ENCODE results near the gene PHACTR3.

The PHACTR3 gene

GRCh38 chr20:59863058-59863457 lies 258.7 kb downstream of the PHACTR3 start:
- TF ChIP-seq EP300 (IDR thresholded peaks at IDR 0.05; ENCODE audit: borderline replicate concordance) (no peak), USF1 (IDR thresholded peaks at IDR 0.05) (no peak), FOXM1 (IDR thresholded peaks at IDR 0.05; ENCODE audit: borderline replicate concordance, low read depth) (no peak), RAD21 (IDR thresholded peaks at IDR 0.05; ENCODE audit: low read depth) (no peak), CREB1 (IDR thresholded peaks at IDR 0.05; ENCODE audit: low read depth) (no peak), TEAD4 (IDR thresholded peaks at IDR 0.05) (no peak), REST (IDR thresholded peaks at IDR 0.05; ENCODE audit: low read depth) (no peak), CEBPB (IDR thresholded peaks at IDR 0.05) (no peak)

- TF ChIP-seq TEAD4 (IDR thresholded peaks at IDR 0.05) (no peak), CREB1 (IDR thresholded peaks at IDR 0.05; ENCODE audit: low read depth) (no peak), TCF12 (IDR thresholded peaks at IDR 0.05; ENCODE audit: low read depth) (no peak), NFIC (IDR thresholded peaks at IDR 0.05) (no peak), TAF1 (IDR thresholded peaks at IDR 0.05; ENCODE audit: low read depth) (no peak)
These were observed 260.4 kb downstream of the PHACTR3 start for GRCh38 chr20:59864726-59865125.

- TF ChIP-seq MAX (IDR thresholded peaks at IDR 0.05) (no peak), CREB1 (IDR thresholded peaks at IDR 0.05; ENCODE audit: low read depth) (no peak), TAF1 (IDR thresholded peaks at IDR 0.05; ENCODE audit: low read depth) (no peak), CEBPB (IDR thresholded peaks at IDR 0.05) (no peak), ZBTB7A (IDR thresholded peaks at IDR 0.05; ENCODE audit: low read depth) (no peak), USF1 (IDR thresholded peaks at IDR 0.05) (no peak), YY1 (IDR thresholded peaks at IDR 0.05; ENCODE audit: low read depth) (no peak), TCF12 (IDR thresholded peaks at IDR 0.05; ENCODE audit: low read depth) (no peak), EP300 (IDR thresholded peaks at IDR 0.05; ENCODE audit: borderline replicate concordance) (no peak), REST (IDR thresholded peaks at IDR 0.05; ENCODE audit: low read depth) (no peak), FOXM1 (IDR thresholded peaks at IDR 0.05; ENCODE audit: borderline replicate concordance, low read depth) (no peak), EGR1 (IDR thresholded peaks at IDR 0.05) (no peak)
These were observed 262.0 kb downstream of the PHACTR3 start for GRCh38 chr20:59866338-59866737.

- TF ChIP-seq NFIC (IDR thresholded peaks at IDR 0.05) (no peak), EGR1 (IDR thresholded peaks at IDR 0.05) (no peak), YY1 (IDR thresholded peaks at IDR 0.05; ENCODE audit: low read depth) (no peak), FOXM1 (IDR thresholded peaks at IDR 0.05; ENCODE audit: borderline replicate concordance, low read depth) (no peak), RAD21 (IDR thresholded peaks at IDR 0.05; ENCODE audit: low read depth) (no peak), ZBTB7A (IDR thresholded peaks at IDR 0.05; ENCODE audit: low read depth) (no peak), REST (IDR thresholded peaks at IDR 0.05; ENCODE audit: low read depth) (no peak), TAF1 (IDR thresholded peaks at IDR 0.05; ENCODE audit: low read depth) (no peak), CREB1 (IDR thresholded peaks at IDR 0.05; ENCODE audit: low read depth) (no peak), EP300 (IDR thresholded peaks at IDR 0.05; ENCODE audit: borderline replicate concordance) (no peak), CEBPB (IDR thresholded peaks at IDR 0.05) (no peak), TCF12 (IDR thresholded peaks at IDR 0.05; ENCODE audit: low read depth) (no peak), USF1 (IDR thresholded peaks at IDR 0.05) (no peak), TEAD4 (IDR thresholded peaks at IDR 0.05) (no peak), MAX (IDR thresholded peaks at IDR 0.05) (no peak)
These were observed 266.8 kb downstream of the PHACTR3 start for GRCh38 chr20:59871096-59871495.

Measured in Ishikawa (cell line).